ENCODE results near the gene RNLS.

Gene RNLS

DNA sequence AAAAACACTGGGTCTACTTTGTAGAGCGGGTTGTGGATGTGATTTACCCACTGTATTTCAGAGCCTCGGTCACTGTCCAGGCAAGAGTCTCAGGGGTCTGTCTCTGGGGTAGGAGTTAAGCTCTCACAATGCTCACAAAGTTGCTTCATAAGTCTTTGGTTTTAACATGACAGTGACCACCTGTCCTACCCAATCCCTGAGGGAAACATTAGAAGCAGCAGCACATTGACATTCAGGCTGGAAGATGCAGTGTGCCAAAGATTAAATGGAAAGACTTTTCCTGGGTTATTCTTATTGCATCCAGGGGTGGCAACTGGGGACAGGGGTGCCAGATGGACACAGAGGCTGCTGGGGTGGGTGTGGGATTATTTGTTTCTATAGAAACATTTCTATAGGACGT lies 330.0 kb downstream of the RNLS start:
- H3K4me1 ChIP-seq (ENCODE audit: control insufficient read depth, insufficient read depth, low read length), result no peaks in the 10 kb centered on the region
- H3K27me3 ChIP-seq (ENCODE audit: control insufficient read depth, insufficient read depth, low read length), result no peaks in the 10 kb centered on the region
- no peak overlapping the region for H3K27ac ChIP-seq (ENCODE audit: low read depth, low read length)
- no peak overlapping the region for H3K4me3 ChIP-seq (ENCODE audit: low read length)
- H3K9ac ChIP-seq (ENCODE audit: low read length), result no peak overlapping the region
- H3K36me3 ChIP-seq (ENCODE audit: control insufficient read depth, insufficient read depth, low read length), result no peaks in the 10 kb centered on the region

DNA sequence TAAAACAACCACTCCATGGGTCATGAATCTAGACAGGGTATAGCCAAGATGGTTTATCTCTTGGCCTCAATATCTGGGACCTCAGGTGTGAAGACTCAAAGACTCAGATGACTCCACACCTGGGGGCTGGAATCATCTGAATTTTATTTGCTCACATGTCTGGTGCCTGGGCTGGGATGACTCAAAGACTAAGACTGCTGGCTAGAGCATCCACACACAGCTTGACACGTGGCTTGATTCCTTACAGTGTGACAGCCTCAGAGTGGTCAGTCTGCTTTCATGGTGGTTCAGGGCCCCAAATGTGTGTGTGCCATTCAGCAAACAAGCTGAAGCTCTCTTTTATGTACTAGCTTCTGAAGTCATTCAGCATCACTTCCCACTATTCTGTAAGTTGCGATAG lies 333.7 kb downstream of the RNLS start:
- H3K36me3 ChIP-seq (ENCODE audit: control insufficient read depth, insufficient read depth, low read length), result no peaks in the 10 kb centered on the region
- H3K27ac ChIP-seq (ENCODE audit: low read depth, low read length), result no peak overlapping the region
- H3K9ac ChIP-seq (ENCODE audit: low read length), result no peak overlapping the region
- H3K4me3 ChIP-seq (ENCODE audit: low read length), result no peak overlapping the region
- no peaks in the 10 kb centered on the region for H3K27me3 ChIP-seq (ENCODE audit: control insufficient read depth, insufficient read depth, low read length)
- peaks cover 2% of the 10 kb centered on the region for H3K4me1 ChIP-seq (ENCODE audit: control insufficient read depth, insufficient read depth, low read length)

DNA sequence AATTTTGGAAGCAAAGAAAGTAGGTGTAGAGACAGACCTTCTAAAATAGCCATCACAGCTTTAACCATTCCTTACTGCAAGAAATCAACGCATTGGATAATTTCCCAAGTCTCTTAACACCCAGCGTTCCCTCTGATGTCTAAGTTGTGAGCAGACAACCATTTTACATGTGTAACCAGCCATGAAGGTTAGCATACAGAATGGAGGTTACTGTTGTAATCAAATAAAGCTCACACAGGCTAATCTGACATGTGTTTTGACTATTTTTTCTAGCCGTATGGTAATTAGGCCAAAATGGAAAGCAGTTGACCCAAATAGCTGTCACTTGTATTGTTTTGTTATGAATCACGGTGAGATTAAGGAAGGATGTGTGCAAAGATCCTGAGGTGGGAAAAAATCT lies 336.4 kb downstream of the RNLS start:
- Histone ChIP-seq H3K27ac (ENCODE audit: low read depth, low read length) (no peak overlapping the region), H3K4me3 (ENCODE audit: low read length) (no peak overlapping the region), H3K9ac (ENCODE audit: low read length) (no peak overlapping the region), H3K36me3 (ENCODE audit: control insufficient read depth, insufficient read depth, low read length) (no peaks in the 10 kb centered on the region), H3K4me1 (ENCODE audit: control insufficient read depth, insufficient read depth, low read length) (peaks cover 2% of the 10 kb centered on the region), H3K27me3 (ENCODE audit: control insufficient read depth, insufficient read depth, low read length) (no peaks in the 10 kb centered on the region)

DNA sequence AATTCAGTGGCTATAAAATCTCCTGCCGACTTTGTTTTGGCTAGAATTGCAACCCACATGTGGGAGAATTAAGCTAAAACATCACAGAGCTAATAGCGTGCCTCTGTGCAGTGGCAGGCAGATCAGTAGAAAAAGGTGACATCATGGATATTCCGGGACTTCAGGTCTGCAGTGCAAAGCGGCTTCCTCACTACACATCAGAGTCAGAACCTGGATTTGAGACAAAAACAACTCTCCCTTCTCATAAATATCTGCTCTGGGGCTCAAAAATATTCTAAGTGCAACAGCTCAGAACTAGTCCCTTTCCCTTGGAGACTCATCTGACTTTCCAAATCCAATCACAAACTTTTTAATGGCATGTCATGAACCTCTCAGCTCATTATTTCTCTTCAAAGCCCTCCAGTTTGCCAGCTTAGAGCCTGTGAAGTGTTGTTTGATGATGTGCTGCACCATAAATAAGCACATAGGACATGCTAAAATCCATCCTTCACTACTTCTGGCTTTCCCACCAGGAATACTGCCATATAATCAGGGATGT lies 337.1 kb downstream of the RNLS start:
- Histone ChIP-seq H3K27ac (ENCODE audit: low read depth, low read length) (no peak overlapping the region), H3K4me3 (ENCODE audit: low read length) (no peak overlapping the region), H3K9ac (ENCODE audit: low read length) (no peak overlapping the region), H3K27me3 (ENCODE audit: control insufficient read depth, insufficient read depth, low read length) (no peaks in the 10 kb centered on the region), H3K36me3 (ENCODE audit: control insufficient read depth, insufficient read depth, low read length) (no peaks in the 10 kb centered on the region), H3K4me1 (ENCODE audit: control insufficient read depth, insufficient read depth, low read length) (peaks cover 2% of the 10 kb centered on the region)

DNA sequence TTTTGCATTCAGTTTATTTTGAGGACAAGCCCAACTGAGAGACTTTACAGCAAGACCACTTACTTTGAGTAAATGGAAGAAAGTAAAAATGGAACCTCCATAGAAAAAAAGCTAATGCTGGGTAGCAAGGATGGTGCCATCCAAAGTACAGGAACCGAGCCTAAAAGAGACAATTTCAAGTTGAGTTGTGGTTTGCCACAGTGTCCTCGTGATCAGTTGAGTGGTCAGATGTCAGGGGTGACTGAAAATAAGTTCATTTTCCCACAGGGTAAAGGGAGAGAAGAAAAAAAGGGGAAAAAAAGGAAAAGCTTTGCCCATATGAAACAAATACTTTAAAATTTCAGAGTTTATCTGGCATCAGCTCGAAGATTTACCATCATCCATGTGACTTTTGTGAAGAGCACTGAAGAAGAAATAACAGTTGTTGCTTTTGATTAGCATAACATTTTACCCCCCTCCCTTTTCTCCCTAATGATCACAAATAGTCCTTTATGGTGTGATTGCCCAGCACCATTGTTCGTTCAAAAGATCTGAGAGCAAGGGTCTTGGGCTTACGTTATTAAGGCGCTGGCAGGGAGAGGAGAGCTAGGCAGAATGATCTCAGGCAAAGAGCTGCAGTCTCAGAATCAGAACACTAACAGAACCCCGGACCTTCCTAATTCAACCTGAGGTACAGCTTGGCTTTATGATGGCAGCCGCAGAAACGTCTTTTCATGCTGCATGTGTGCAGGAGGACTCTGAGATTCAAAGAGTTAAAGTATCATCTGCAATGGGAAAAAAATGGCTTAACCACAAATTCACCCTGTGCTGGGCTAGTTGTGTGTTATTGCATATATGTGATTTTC lies 338.1 kb downstream of the RNLS start:
- Histone ChIP-seq H3K4me3 (ENCODE audit: low read length) (no peak overlapping the region), H3K4me1 (ENCODE audit: control insufficient read depth, insufficient read depth, low read length) (peaks cover 2% of the 10 kb centered on the region), H3K27me3 (ENCODE audit: control insufficient read depth, insufficient read depth, low read length) (no peaks in the 10 kb centered on the region), H3K36me3 (ENCODE audit: control insufficient read depth, insufficient read depth, low read length) (no peaks in the 10 kb centered on the region), H3K27ac (ENCODE audit: low read depth, low read length) (no peak overlapping the region), H3K9ac (ENCODE audit: low read length) (no peak overlapping the region)

DNA sequence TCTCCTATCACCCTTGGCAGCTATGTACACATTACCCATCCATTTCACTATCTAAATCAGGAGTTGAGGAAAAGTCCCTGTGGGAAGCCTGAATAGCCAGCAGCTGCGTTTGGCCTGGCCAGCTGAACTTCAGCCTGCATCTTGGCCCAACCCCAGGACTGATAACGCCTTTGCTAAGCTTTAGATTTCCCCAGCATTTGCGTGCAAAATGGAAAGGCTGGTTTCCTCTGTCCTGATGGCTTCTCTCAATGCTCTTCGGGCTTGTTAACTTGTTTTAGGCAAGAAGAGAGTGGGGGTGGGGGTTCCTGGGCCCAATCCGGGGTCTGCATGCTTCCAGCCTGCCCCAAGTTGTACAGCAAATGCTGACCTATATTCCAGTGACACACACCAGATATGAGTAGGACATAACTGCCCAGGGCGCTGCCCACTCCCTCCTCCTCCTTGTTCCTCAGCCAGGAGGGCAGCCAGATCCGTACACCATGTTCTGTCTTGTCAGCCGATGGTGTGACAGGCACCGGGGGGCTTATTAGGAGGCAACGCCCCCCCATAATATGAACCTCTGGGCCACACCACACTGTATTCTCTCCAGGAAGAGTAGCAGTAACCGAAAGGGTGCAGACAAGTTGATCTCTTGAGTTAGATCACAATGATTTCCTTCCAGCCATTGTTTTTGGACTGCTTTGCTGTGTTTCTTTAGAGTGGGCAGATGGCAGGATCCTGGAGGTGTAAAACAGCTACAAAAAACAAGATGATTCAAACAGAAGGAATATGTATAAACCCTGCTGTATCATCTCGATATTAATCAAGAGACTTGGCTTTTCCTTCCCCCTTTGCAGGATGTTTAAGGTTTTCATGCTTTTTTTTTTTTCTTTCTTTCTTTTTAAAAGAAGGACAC lies 339.0 kb downstream of the RNLS start:
- H3K27me3 ChIP-seq (ENCODE audit: control insufficient read depth, insufficient read depth, low read length), result no peaks in the 10 kb centered on the region
- no peaks in the 10 kb centered on the region for H3K36me3 ChIP-seq (ENCODE audit: control insufficient read depth, insufficient read depth, low read length)
- H3K4me1 ChIP-seq (ENCODE audit: control insufficient read depth, insufficient read depth, low read length), result peaks cover 2% of the 10 kb centered on the region
- H3K27ac ChIP-seq (ENCODE audit: low read depth, low read length), result peak overlapping the region; percentile 11
- no peak overlapping the region for H3K9ac ChIP-seq (ENCODE audit: low read length)
- no peak overlapping the region for H3K4me3 ChIP-seq (ENCODE audit: low read length)

DNA sequence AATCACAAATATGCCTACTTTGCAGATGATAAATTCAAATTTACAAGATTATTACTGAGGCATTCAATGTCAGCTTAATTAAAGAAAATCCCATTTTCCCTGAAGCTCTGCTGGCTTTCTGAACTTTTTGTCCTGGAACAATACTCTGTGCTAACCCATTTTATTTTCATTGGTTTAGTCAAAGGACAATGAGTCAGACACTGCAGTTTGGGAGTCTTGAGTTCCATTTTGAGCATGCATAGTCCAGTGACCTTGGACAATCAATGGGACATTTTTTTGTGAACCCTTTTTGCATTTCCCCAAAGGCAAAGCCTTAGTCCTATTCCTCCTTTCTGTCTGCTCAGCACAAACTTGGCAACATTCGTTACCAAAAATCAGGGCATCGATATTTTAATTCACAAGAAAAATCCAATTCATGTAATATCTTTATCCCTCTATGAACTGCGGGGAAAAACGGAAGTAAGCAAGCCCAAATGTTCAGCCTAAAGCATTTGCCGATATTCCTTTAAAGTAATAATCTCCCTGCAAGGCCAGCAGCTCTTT lies 339.8 kb downstream of the RNLS start:
- Histone ChIP-seq H3K36me3 (ENCODE audit: control insufficient read depth, insufficient read depth, low read length) (no peaks in the 10 kb centered on the region), H3K4me3 (ENCODE audit: low read length) (no peak overlapping the region), H3K9ac (ENCODE audit: low read length) (no peak overlapping the region), H3K27me3 (ENCODE audit: control insufficient read depth, insufficient read depth, low read length) (no peaks in the 10 kb centered on the region), H3K4me1 (ENCODE audit: control insufficient read depth, insufficient read depth, low read length) (peaks cover 2% of the 10 kb centered on the region), H3K27ac (ENCODE audit: low read depth, low read length) (peak overlapping the region; percentile 11)

DNA sequence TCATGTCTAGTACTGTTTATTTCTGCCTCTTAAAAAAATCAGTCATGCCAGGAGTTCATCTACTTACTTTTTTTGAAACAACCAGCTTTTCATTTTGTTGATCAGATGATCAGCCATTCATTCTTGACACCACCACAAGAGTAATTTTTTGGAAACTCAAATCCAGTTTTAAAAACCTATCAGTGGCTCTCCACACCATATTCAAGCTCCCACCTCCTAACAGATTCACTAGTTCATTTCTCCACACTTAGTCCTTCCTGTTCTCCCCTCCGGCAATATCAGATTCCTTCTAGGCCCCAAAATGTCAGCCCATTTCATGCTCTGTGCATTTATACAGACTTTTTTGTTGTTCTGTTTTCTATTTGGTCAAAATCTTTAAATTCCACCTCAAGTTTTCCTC lies 341.6 kb downstream of the RNLS start:
- Histone ChIP-seq H3K27ac (ENCODE audit: low read depth, low read length) (no peak overlapping the region), H3K4me1 (ENCODE audit: control insufficient read depth, insufficient read depth, low read length) (peaks cover 2% of the 10 kb centered on the region), H3K27me3 (ENCODE audit: control insufficient read depth, insufficient read depth, low read length) (no peaks in the 10 kb centered on the region)

DNA sequence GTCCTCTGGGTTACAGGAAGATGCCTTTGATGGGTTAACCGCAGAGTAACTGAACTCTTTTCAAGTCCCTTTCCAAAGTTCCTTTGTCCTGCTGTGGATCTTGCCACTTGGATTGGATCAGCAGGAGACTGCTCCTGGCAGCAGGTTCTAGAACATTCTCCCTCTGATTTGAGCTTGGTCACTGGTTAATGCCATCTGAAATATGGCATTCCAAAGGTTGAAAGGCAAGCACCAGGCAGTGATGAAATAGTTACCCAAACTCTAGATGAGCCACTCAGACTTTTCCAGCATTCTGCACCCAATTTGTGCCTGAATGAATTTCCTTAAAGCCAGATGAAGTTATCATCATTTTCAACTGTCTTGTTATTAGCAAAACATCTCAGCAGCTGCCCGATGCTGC lies 343.9 kb downstream of the RNLS start:
- no peak overlapping the region for H3K9ac ChIP-seq (ENCODE audit: low read length)
- no peaks in the 10 kb centered on the region for H3K27me3 ChIP-seq (ENCODE audit: control insufficient read depth, insufficient read depth, low read length)
- no peak overlapping the region for H3K27ac ChIP-seq (ENCODE audit: low read depth, low read length)
- no peak overlapping the region for H3K4me3 ChIP-seq (ENCODE audit: low read length)
- H3K4me1 ChIP-seq (ENCODE audit: control insufficient read depth, insufficient read depth, low read length), result no peaks in the 10 kb centered on the region
- no peaks in the 10 kb centered on the region for H3K36me3 ChIP-seq (ENCODE audit: control insufficient read depth, insufficient read depth, low read length)

More for the DNA sequence above, 341.6 kb downstream of the RNLS start:
- Histone ChIP-seq H3K36me3 (ENCODE audit: control insufficient read depth, insufficient read depth, low read length) (no peaks in the 10 kb centered on the region), H3K4me3 (ENCODE audit: low read length) (no peak overlapping the region), H3K9ac (ENCODE audit: low read length) (no peak overlapping the region)

DNA sequence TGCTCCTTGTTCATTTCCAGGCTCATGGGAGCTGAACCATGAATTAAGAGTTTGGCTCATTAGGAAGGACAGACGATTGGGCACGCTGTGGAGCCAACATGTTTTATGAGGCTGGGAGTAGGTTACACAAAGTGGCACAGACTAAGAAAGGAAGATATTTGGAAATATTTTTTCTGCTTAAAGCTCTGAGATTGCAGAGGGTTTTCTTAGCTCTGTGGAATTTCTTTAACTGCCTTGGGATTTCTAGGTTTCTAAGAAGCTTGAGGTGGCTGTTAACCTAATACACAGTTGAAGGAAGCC lies 344.6 kb downstream of the RNLS start:
- no peak overlapping the region for H3K9ac ChIP-seq (ENCODE audit: low read length)
- no peak overlapping the region for H3K27ac ChIP-seq (ENCODE audit: low read depth, low read length)
- H3K36me3 ChIP-seq (ENCODE audit: control insufficient read depth, insufficient read depth, low read length), result no peaks in the 10 kb centered on the region
- no peaks in the 10 kb centered on the region for H3K4me1 ChIP-seq (ENCODE audit: control insufficient read depth, insufficient read depth, low read length)
- H3K27me3 ChIP-seq (ENCODE audit: control insufficient read depth, insufficient read depth, low read length), result no peaks in the 10 kb centered on the region
- H3K4me3 ChIP-seq (ENCODE audit: low read length), result no peak overlapping the region

DNA sequence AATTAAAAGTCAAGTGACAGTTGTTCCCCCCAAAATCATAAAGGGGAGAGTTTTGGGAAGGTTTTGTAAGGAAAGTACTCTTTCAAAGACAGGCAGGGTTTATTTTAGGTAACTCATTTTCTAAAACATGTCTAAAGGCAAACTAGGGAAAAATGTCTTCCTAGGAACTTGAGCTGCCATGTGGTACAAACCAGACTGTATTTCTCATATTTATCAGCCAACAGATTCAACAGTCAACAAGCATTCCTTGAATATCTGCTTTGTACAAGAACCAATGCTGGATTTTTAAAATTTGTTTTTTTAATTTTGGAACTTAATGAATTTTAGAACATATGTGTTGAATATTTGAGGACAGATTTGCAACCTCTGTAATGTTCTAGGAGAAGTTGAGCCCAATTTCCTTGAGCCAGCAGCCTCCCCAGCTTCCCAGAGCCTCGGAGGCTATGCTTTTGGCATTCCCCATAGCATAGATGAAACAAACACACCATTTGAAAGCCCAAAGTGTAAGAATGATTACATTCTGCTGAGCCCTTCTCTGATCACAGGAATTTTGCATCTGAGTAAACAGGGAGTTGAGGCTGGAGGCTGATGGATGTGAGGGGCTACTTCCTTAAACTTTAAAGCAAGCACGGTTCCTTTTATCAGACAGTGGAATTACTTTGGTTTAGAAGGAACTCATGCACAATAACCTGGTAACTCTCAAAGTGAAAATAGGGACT lies 345.1 kb downstream of the RNLS start:
- H3K4me1 ChIP-seq (ENCODE audit: control insufficient read depth, insufficient read depth, low read length), result no peaks in the 10 kb centered on the region
- H3K36me3 ChIP-seq (ENCODE audit: control insufficient read depth, insufficient read depth, low read length), result no peaks in the 10 kb centered on the region
- no peak overlapping the region for H3K27ac ChIP-seq (ENCODE audit: low read depth, low read length)
- no peak overlapping the region for H3K4me3 ChIP-seq (ENCODE audit: low read length)
- H3K27me3 ChIP-seq (ENCODE audit: control insufficient read depth, insufficient read depth, low read length), result no peaks in the 10 kb centered on the region
- H3K9ac ChIP-seq (ENCODE audit: low read length), result no peak overlapping the region

All from rectal smooth muscle tissue (tissue), 1 donor.